AG04450 (cell line): Measurements from ENCODE around the gene C17orf67. TPM values are rescaled to one million over a fixed set of nuclear protein-coding genes. Genes with fewer than 3 reads are reported as not detected.

ENCODE experiments used
- CTCF ChIA-PET: fragments of 300-600, 350-600 bp; formaldehyde crosslinking; extraction: SDS; loops from one replicate; lab custom pipeline; 2022; ENCODE audit warnings: antibody characterized with exemption, inconsistent platforms; lab: Charles Lee
- POLR2A ChIA-PET: fragments of 350-600 bp; formaldehyde crosslinking; extraction: SDS; loops from one replicate; lab custom pipeline; 2021; ENCODE audit warnings: antibody characterized with exemption, inconsistent platforms; lab: Yijun Ruan, JAX
- DNase-seq: peaks from one replicate; pipeline ENCODE4 v3.0.0-alpha.2; 2011; ENCODE audit warnings: low read depth, low spot score
- H3K27ac ChIP-seq: one replicate; pipeline ENCODE4 v1.5.1; 2012; ENCODE audit warnings: low read depth, low read length, control low read depth
- H3K27me3 ChIP-seq: one replicate; pipeline ENCODE4 v1.6.0; 2012; ENCODE audit warnings: low read length; ENCODE audit not compliant: control insufficient read depth, insufficient read depth
- H3K4me3 ChIP-seq: 2 replicates; pipeline ENCODE4 v1.5.1; 2011; ENCODE audit warnings: mild to moderate bottlenecking, low read depth, low read length, control low read depth
- H3K9me3 ChIP-seq: 2 replicates; pipeline ENCODE4 v1.5.1; 2012; ENCODE audit warnings: low read length; ENCODE audit not compliant: control insufficient read depth, insufficient read depth
- polyA minus RNA-seq: library from RNA; depleted of rRNA, polyadenylated mRNA; stranded (reverse); fragments of >200 nt; gene quantifications from 2 replicates; pipeline ENCODE4 v1.2.3, GENCODE V29; 2011; rRNA and poly(A)+ RNA removed
- polyA plus RNA-seq: library from polyadenylated mRNA; depleted of rRNA; stranded (reverse); fragments of >200 nt; gene quantifications from 2 replicates; pipeline ENCODE4 v1.2.3, GENCODE V29; 2011; rRNA removed
- TF ChIP-seq, protein P1 (sequence below): IDR thresholded peaks from 2 replicates; pipeline ENCODE4 v1.5.1; 2011; ENCODE audit warnings: low read depth, low read length, control low read depth, inconsistent platforms

Gene C17orf67
- 0.42 and 0.76 TPM in 2 replicates for polyA plus RNA-seq
- 0.35 and 0.60 TPM in 2 replicates for polyA minus RNA-seq

DNA sequence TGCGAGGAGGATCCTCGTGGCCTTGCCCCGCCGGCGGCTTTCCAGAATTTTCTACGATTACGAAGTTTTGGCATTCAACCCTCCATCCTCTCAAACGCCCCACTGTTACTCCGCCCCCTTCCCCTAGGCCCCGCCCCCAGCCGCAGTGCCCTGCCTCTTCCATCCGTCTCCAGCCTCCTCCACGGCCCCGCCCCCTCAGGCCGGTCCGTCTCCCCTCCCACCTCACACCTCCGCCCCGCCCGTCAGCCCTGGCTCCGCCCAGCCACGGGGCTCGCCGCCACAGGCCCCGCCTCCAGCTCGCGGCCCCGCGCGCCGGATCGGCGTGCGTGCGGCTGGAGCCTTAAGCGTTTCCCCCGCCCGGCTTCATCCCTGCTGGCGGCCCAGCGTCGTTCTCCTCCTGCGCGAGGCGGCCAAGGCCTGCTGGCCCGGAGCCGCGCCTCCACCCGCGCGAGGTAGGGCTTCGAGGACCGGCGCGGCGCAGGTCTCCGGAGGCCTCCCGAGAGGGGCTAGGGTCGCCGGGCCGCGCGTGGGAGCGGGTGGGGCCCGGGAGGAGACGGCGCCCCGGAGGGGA is at the start of gene C17orf67, which contains the start of gene DGKE:
TSS of gene C17orf67 (minus strand) at position 112 of the 571 bp plus-strand sequence. CDS start 18,110 bp downstream, outside the sequence.
TSS of gene DGKE (plus strand) at position 343 of the 571 bp plus-strand sequence. CDS start 645 bp downstream, outside the sequence.
- TF ChIP-seq, protein P1, sequence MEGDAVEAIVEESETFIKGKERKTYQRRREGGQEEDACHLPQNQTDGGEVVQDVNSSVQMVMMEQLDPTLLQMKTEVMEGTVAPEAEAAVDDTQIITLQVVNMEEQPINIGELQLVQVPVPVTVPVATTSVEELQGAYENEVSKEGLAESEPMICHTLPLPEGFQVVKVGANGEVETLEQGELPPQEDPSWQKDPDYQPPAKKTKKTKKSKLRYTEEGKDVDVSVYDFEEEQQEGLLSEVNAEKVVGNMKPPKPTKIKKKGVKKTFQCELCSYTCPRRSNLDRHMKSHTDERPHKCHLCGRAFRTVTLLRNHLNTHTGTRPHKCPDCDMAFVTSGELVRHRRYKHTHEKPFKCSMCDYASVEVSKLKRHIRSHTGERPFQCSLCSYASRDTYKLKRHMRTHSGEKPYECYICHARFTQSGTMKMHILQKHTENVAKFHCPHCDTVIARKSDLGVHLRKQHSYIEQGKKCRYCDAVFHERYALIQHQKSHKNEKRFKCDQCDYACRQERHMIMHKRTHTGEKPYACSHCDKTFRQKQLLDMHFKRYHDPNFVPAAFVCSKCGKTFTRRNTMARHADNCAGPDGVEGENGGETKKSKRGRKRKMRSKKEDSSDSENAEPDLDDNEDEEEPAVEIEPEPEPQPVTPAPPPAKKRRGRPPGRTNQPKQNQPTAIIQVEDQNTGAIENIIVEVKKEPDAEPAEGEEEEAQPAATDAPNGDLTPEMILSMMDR = no peak
- ChIA-PET POLR2A (interaction anchor here (0.6 to 1.3 kb wide), 3 partner anchors 46 to 128 kb away, joined by 3 to 5 read pairs (median 4); partner anchors contain the start of gene TRIM25), CTCF (interaction anchor here (3.1 kb wide), 1 partner anchor 15 kb away, joined by 18 read pairs; no protein-coding TSS in a partner anchor)
- peak; percentile 88 for DNase-seq
- H3K4me3 ChIP-seq = peak within 1 kb of the TSS; percentile 89
- no peaks in the 10 kb centered on the region for H3K27me3 ChIP-seq
- H3K9me3 ChIP-seq = no peaks in the 10 kb centered on the region; the same call in 1 of the 2 replicates
- peak within 1 kb of the TSS; percentile 41 for H3K27ac ChIP-seq

DNA sequence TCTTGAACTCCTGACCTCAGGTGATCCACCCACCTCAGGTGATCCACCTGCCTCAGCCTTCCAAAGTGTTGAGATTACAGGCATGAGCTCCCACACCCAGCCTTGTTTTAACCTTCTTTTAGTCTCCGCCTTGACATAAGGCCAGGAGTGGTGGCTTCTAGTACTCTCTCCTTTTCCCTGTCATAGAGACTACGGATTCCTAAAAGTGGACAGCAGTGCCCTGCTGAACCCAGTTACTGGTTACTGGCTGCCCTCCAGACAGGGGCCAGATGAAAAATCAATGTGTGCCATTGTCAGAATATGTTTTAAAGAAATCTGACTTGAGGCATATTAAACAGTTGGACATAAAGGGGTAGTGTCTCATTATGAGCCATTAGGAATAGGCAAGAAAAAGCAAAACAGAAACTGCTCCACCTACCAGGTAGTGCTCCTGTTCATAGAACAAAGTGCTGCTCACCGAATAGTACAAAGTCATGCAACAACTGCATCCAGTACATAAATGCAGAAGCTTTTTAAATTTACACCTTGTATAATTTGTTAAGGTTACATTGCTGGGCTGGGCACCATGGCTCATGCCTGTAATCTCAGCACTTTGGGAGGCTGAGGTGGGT is 48.1 kb upstream of the C17orf67 start:
- DNase-seq = no peak
- H3K4me3 ChIP-seq = no peak overlapping the region
- CTCF ChIA-PET = no interaction called here

GRCh38 chr17:56880571-56880970 is 46.9 kb upstream of the C17orf67 start:
- Histone ChIP-seq H3K9me3 (no peaks in the 10 kb centered on the region), H3K27me3 (no peaks in the 10 kb centered on the region), H3K27ac (no peak overlapping the region), H3K4me3 (no peak overlapping the region)
- ChIA-PET POLR2A (interaction anchor here (1.1 kb wide), 1 partner anchor 13 kb away, joined by 6 read pairs; no protein-coding TSS in a partner anchor), CTCF (no interaction called here)
- TF ChIP-seq, protein P1 = no peak
- no peak for DNase-seq

More for the DNA sequence above, 48.1 kb upstream of the C17orf67 start:
- H3K27ac ChIP-seq = no peak overlapping the region
- POLR2A ChIA-PET = no interaction called here
- H3K9me3 ChIP-seq = no peaks in the 10 kb centered on the region
- H3K27me3 ChIP-seq = no peaks in the 10 kb centered on the region
- TF ChIP-seq, protein P1 = no peak

DNA sequence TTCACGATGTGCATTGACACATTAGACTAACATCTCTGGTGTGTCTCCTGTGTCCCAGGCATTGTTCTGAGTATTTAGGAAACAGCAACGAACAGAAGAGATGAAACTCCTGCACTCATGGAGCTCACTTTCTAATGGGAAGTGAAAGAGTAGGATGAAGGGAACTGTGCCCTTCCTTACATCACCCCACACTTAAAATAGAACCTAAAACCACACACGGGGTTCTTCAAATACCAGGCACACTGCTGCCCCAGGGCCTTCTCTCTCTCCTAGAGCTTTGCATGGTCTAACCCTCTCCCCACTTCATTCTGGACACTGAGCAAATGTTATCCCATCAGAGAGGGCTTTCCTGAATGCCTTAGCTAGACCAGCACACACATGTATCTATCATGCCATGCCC is 46.4 kb upstream of the C17orf67 start:
- Histone ChIP-seq H3K27me3 (no peaks in the 10 kb centered on the region), H3K27ac (no peak overlapping the region), H3K4me3 (no peak overlapping the region), H3K9me3 (no peaks in the 10 kb centered on the region)
- ChIA-PET CTCF (no interaction called here), POLR2A (interaction anchor here (1.1 kb wide), 2 partner anchors 12 to 45 kb away, joined by 3 to 6 read pairs; no protein-coding TSS in a partner anchor)
- TF ChIP-seq, protein P1 = no peak
- no peak for DNase-seq
